ENCODE results near the gene PEPD.

Gene PEPD

GRCh38 chr19:33383720-33384292 lies 137.8 kb downstream of the PEPD start:
- DNase-seq (ENCODE audit: low read depth) = no peak

DNA sequence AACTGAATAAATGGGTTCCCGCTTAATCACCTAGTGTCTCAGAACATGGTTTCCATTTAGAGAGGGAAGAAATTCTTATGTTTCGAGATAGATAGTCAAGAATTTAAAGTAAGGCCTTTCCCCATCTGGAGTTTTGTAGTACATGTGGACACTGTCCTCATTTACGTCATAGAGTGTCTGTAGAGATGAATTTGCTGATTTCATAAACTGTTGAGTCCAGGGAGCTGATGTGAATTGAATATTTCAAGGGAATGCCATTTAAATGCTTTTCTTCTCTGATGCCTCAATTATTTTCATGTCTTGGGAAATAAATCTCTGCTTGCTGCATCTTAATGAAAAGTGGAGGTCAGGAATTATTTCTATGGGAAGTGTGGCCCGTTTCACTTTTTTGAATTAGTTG lies 138.6 kb downstream of the PEPD start:
- DNase-seq (ENCODE audit: low read depth) = no peak

GRCh38 chr19:33382006-33382405 lies 139.6 kb downstream of the PEPD start:
- no peak for DNase-seq (ENCODE audit: low read depth)

DNA sequence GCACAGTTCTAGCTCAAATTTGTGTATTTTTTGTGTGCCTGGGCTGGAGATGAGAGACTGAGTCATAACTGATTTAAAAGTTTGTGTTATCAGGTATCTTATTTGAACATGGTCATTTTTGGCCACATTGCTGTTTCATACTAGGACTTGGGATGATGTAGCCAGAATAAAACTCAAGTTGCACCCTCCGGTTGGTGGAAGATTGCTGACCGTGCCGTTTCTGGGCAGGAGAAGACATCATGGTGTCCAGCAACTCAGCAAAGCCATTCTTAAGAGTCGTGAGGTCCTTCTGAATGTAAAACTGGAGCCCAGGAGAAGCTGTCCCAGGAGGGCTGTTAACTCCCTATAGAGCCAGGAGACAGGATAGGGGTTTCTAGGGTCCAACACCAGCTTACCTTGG lies 140.5 kb downstream of the PEPD start:
- no peak for DNase-seq (ENCODE audit: low read depth)

GRCh38 chr19:33379151-33379829 lies 142.3 kb downstream of the PEPD start:
- DNase-seq (ENCODE audit: low read depth) = no peak

DNA sequence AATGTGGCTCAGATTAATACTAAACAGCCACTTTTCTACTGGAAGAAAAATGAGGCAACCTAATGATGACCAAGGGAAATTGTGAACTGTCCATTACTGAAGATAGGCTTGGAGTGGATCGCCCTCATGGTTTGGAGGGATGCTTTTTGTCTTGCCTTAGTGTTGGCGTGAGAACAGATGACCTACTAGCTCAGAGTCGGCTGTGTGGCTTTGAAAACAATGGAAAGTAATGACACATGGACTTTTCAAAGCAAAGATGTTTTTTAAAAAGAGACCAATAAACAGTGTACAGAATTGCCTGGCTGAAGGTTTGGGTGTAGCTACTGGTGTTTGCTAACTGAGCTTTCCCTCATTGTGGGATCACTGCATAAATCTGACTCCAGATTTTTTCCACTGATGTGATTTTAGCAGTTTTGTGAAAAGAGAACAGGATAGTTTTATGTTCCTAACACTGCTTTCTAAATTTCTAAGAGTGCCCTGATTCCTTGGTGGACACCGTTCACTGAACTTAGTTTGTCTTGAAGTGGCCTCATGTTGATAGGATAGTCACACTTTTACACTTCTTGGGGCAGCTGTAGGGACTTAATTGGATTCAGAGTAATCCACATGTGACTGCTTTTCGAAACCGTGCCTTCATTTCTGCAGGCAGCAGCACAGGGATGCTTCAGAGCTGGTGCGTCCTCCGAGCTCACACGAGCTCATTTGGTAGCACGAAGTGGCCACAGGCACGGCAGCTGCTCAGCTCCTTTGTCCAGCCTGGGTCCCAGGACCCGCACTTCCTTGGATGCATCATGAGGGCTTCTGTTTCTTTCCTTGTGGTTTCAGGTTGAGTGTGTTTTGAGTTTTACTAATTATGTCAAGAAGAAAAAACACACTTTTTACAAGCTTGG lies 143.8 kb downstream of the PEPD start:
- DNase-seq (ENCODE audit: low read depth) = no peak

- DNase-seq (ENCODE audit: low read depth) = no peak
These were observed 144.5 kb downstream of the PEPD start for GRCh38 chr19:33376941-33377557.

DNA sequence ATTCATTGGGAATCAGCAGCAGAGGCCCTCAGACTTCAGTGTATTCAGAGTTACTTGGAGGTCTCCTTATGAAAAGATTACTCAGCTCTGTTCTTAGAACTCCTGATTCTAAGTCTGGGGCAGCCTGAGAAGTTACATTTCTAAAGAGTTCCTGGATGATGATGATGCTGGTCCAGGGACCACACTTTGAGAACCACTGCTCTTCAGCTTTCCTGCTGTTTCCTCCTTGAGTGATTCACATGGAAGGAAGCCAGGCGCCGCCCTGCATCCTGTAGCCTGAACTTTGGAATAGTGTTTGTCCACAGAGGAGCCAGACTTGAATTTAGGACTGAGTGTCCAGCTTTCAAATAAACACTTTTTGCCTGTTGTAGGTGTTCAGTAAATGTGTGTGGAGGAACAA lies 145.2 kb downstream of the PEPD start:
- peak; percentile 53 for DNase-seq (ENCODE audit: low read depth)

GRCh38 chr19:33375837-33376159 lies 145.8 kb downstream of the PEPD start:
- no peak for DNase-seq (ENCODE audit: low read depth)

- DNase-seq (ENCODE audit: low read depth) = no peak
These were observed 146.3 kb downstream of the PEPD start for GRCh38 chr19:33375156-33375836.

GRCh38 chr19:33374236-33374714 lies 147.3 kb downstream of the PEPD start:
- no peak for DNase-seq (ENCODE audit: low read depth)

DNA sequence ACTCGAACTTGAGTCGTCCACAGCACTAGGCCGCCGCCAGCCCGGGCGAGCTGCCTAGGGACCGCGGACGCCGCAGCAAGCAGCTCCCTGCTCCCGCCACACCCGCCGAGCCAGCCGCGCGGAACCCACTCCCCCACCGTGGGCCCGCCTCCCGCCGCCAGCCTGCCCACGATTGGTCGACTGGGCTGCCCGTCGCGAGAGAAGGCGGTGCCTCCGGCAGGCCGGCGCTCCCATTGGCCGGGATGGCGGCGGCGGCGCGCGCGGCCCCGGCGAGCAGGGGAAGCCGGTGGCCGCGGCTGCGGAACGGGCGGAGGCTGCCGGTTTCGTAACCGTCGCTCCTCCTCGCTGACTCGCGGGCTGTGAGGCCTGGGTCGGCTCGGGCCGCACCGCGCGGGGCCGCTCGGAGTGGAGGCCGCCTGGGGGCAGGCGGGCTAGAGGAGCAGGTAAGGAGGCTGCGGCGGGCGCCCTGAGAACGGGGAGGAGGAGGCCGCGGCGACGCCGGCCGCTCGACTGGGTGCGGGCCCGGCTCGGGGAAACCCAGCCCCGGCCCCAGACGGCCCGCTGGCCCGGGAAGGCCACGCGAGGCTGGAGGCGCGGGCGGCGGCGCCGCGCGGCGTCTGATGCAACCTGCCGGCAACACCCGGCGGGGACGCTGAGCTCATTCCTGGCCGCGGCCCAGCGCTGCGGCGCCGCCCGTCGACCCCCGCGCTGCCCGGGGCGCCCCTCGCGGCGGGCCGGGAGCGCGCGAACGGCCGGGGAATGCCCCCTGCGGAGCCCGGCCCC lies 147.9 kb downstream of the PEPD start, which contains the start of gene CEBPG:
TSS of gene CEBPG (plus strand) at position 257 of the 783 bp plus-strand sequence. CDS start 5,531 bp downstream, outside the sequence.
- peak; percentile 51 for DNase-seq (ENCODE audit: low read depth)

GRCh38 chr19:33370783-33371182 lies 150.8 kb downstream of the PEPD start:
- DNase-seq (ENCODE audit: low read depth) = no peak

- DNase-seq (ENCODE audit: low read depth) = no peak
These were observed 153.3 kb downstream of the PEPD start for GRCh38 chr19:33368074-33368864.

DNA sequence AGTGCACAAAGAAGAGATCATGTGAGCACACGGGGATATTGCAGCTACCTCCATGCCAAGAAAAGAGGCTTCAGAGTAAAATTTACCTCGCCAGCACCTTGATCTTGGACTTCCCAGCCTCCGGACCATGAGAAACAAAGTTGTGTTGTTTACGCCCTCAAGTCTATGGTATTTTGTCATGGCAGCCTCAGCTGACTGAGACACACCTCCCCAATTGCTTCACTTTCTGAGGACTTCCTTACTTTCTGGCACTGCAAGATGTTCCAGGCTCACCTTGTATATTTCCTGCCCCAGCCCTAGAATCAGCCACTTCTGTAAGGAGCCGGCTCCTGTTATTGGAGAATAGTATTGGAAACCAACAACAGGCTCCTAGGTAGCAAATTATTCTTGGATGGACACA lies 154.7 kb downstream of the PEPD start:
- DNase-seq (ENCODE audit: low read depth) = no peak

- no peak for DNase-seq (ENCODE audit: low read depth)
These were observed 155.5 kb downstream of the PEPD start for GRCh38 chr19:33366127-33366526.

DNA sequence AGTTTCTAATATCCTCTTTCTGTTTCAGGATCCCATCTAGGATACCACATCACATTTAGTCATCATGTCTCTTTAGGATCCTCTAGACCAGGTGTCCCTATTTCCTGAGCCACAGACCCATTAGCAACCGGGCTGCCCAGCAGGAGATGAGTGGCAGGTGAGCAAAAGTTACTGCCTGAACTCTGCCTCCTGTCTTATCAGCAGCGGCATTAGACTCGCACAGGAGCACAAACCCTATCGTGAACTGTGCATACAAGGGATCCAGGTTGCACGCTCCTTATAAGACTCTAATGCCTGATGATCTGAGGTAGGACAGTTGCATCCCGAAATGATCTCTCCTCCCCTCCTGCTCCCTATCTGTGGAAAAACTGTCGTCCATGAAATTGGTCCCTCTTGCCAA lies 155.9 kb downstream of the PEPD start:
- DNase-seq (ENCODE audit: low read depth) = no peak

DNA sequence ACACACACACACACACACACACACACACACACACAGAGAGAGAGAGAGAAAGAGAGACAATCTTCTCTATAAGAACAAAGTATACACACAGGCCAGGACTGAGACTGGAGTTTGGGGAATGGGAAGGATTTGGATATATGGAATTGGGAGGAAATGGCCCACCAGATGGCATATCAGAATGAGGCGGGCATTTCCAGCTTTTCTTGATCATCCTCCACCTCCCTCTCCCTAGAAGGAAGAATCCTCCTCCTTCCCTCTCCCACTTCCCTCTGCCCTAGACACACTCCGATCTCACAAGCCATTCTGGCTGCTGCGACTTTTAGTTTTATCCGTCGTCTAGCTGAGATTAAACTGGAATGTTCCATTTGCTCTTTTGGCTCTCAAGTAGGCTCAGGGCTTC lies 158.1 kb downstream of the PEPD start:
- DNase-seq (ENCODE audit: low read depth) = no peak

GRCh38 chr19:33362508-33363228 lies 158.9 kb downstream of the PEPD start:
- DNase-seq (ENCODE audit: low read depth) = no peak

GRCh38 chr19:33359581-33359980 lies 162.0 kb downstream of the PEPD start:
- DNase-seq (ENCODE audit: low read depth) = no peak
